SK-N-SH (cell line): ENCODE results near the gene TMEM234. TPM values are rescaled to one million over a fixed set of nuclear protein-coding genes. Genes with fewer than 3 reads are reported as not detected.

Experiments
- CTCF ChIA-PET: fragments of 300-600, 350-600 bp; formaldehyde crosslinking; extraction: SDS; loops from one replicate; lab custom pipeline; 2021; lab: Yijun Ruan, JAX
- POLR2A ChIA-PET: fragments of 350-600 bp; sonication (Branson Sonifier 250); formaldehyde crosslinking; extraction: SDS; loops from one replicate; lab custom pipeline; 2020; ENCODE audit warnings: antibody characterized with exemption, inconsistent platforms; lab: Yijun Ruan, JAX
- DNase-seq: peaks from one replicate; pipeline ENCODE4 v3.0.0; 2012
- H2AFZ ChIP-seq: fragments of 200-600 bp; sonication (generic); 2 replicates; pipeline ENCODE4 v1.8.1; 2016; ENCODE audit warnings: antibody characterized with exemption, mild to moderate bottlenecking, low read depth
- H3F3A ChIP-seq: fragments of 200-600 bp; sonication (generic); replicated peaks from 2 replicates; pipeline ENCODE3; 2016; ENCODE audit warnings: antibody characterized with exemption, mild to moderate bottlenecking; ENCODE audit not compliant: insufficient read depth
- H3K27ac ChIP-seq, 2 experiments: fragments of 200-500 bp in 1 of 2; fragments of 200-600 bp in 1 of 2; sonication (Bioruptor generic) in 1 of 2; sonication (generic), shearing (Covaris generic) in 1 of 2; 2 replicates each; pipeline versions ENCODE4 v1.5.1 to v1.6.1; 2014 to 2016; ENCODE audit warnings: low read depth in 2 of 2, inconsistent platforms in 1 of 2, low read length in 1 of 2, mild to moderate bottlenecking in 1 of 2, mixed read lengths in 1 of 2
- H3K27me3 ChIP-seq: fragments of 200-600 bp; sonication (generic), shearing (Covaris generic); 2 replicates; pipeline ENCODE4 v1.6.1; 2016; ENCODE audit warnings: mixed run types; ENCODE audit not compliant: insufficient read depth
- H3K36me3 ChIP-seq, 2 experiments: fragments of 200-500 bp in 1 of 2; fragments of 200-600 bp in 1 of 2; sonication (Bioruptor generic) in 1 of 2; sonication (generic) in 1 of 2; replicated peaks in 1 of 2; 2 replicates each; pipeline versions ENCODE3 to v1.5.1; 2014 to 2016; ENCODE audit warnings: low read length in 1 of 2, mild to moderate bottlenecking in 1 of 2; ENCODE audit not compliant: insufficient read depth in 2 of 2, control insufficient read depth in 1 of 2
- H3K4me1 ChIP-seq, 2 experiments: fragments of 200-500 bp in 1 of 2; fragments of 200-600 bp in 1 of 2; sonication (Bioruptor generic) in 1 of 2; sonication (generic), shearing (Covaris generic) in 1 of 2; 2 replicates each; pipeline versions ENCODE4 v1.5.1 to v1.6.1; 2014 to 2016; ENCODE audit warnings: low read depth in 1 of 2, low read length in 1 of 2, mixed run types in 1 of 2; ENCODE audit not compliant: insufficient read depth in 2 of 2, control insufficient read depth in 1 of 2
- H3K4me2 ChIP-seq: fragments of 200-600 bp; sonication (generic), shearing (Covaris generic); 2 replicates; pipeline ENCODE4 v1.6.1; 2017; ENCODE audit warnings: mixed run types
- H3K4me3 ChIP-seq, 2 experiments: fragments of 200-500 bp in 1 of 2; fragments of 200-600 bp in 1 of 2; sonication (Bioruptor generic) in 1 of 2; sonication (generic), shearing (Covaris generic) in 1 of 2; 2 replicates each; pipeline versions ENCODE4 v1.5.1 to v1.8.1; 2014 to 2016; ENCODE audit warnings: low read depth in 2 of 2, inconsistent platforms in 1 of 2, low read length in 1 of 2, mild to moderate bottlenecking in 1 of 2, mixed read lengths in 1 of 2, moderate library complexity in 1 of 2
- H3K79me2 ChIP-seq: fragments of 200-600 bp; sonication (generic); 2 replicates; pipeline ENCODE4 v1.8.1; 2017; ENCODE audit warnings: mild to moderate bottlenecking; ENCODE audit not compliant: insufficient read depth
- H3K9ac ChIP-seq: fragments of 200-600 bp; sonication (generic); 2 replicates; pipeline ENCODE4 v1.6.1; 2017; ENCODE audit warnings: mixed run types
- H3K9me2 ChIP-seq: fragments of 200-600 bp; sonication (generic); 2 replicates; pipeline ENCODE4 v1.6.1; 2017; ENCODE audit warnings: mixed run types
- H3K9me3 ChIP-seq: fragments of 200-600 bp; sonication (generic); 2 replicates; pipeline ENCODE4 v1.6.1; 2017; ENCODE audit warnings: mixed run types, mild to moderate bottlenecking, moderate library complexity
- H4K20me1 ChIP-seq: fragments of 200-600 bp; sonication (generic); 2 replicates; pipeline ENCODE4 v1.6.1; 2017; ENCODE audit warnings: mild to moderate bottlenecking, mixed run types; ENCODE audit not compliant: insufficient read depth
- CHD2 ChIP-seq: fragments of 150-350 bp; IDR thresholded peaks from 2 replicates; pipeline ENCODE4 v1.6.1; 2018; ENCODE audit warnings: low read length; ENCODE audit not compliant: partially characterized antibody
- CTCF ChIP-seq: fragments of 200-600 bp; sonication (generic); IDR thresholded peaks from 2 replicates; pipeline ENCODE4 v1.6.1; 2017; ENCODE audit warnings: antibody characterized with exemption, mild to moderate bottlenecking, moderate library complexity
- FOSL2 ChIP-seq: IDR thresholded peaks from 2 replicates; pipeline ENCODE4 v1.4.0; 2012; ENCODE audit warnings: low read depth, mild to moderate bottlenecking, moderate library complexity, borderline replicate concordance
- FOXJ3 ChIP-seq: sonication (generic); formaldehyde crosslinking; IDR thresholded peaks from 2 replicates; pipeline ENCODE4 v1.5.1; 2020; ENCODE audit warnings: mild to moderate bottlenecking, missing genetic modification reagents
- FOXM1 ChIP-seq: IDR thresholded peaks from 2 replicates; pipeline ENCODE4 v1.4.0; 2012; ENCODE audit warnings: low read depth, mild to moderate bottlenecking
- GABPA ChIP-seq: IDR thresholded peaks from 2 replicates; pipeline ENCODE4 v1.4.0; 2012; ENCODE audit warnings: low read depth, mild to moderate bottlenecking
- MAX ChIP-seq: IDR thresholded peaks from 2 replicates; pipeline ENCODE4 v1.4.0; 2012; ENCODE audit warnings: low read depth
- MEF2A ChIP-seq: IDR thresholded peaks from 2 replicates; pipeline ENCODE4 v1.4.0; 2012; ENCODE audit warnings: low read depth, borderline replicate concordance
- PBX3 ChIP-seq: IDR thresholded peaks from 2 replicates; pipeline ENCODE4; 2012
- POLR2AphosphoS5 ChIP-seq: IDR thresholded peaks from 2 replicates; pipeline ENCODE4 v1.6.1; 2012; ENCODE audit warnings: low read depth, low read length
- RAD21 ChIP-seq: IDR thresholded peaks from 2 replicates; pipeline ENCODE4 v1.6.1; 2012; ENCODE audit warnings: mild to moderate bottlenecking, low read length
- RCOR1 ChIP-seq: fragments of 150-350 bp; IDR thresholded peaks from 2 replicates; pipeline ENCODE4 v1.6.1; 2017; ENCODE audit warnings: antibody characterized with exemption, low read length
- REST ChIP-seq: IDR thresholded peaks from 2 replicates; pipeline ENCODE4 v1.6.1; 2012; ENCODE audit warnings: mild to moderate bottlenecking, low read depth, low read length, moderate library complexity
- RXRA ChIP-seq: IDR thresholded peaks from 2 replicates; pipeline ENCODE4 v1.4.0; 2012; ENCODE audit warnings: low read depth, mild to moderate bottlenecking, borderline replicate concordance
- TAF1 ChIP-seq: IDR thresholded peaks from 2 replicates; pipeline ENCODE4 v1.6.1; 2012; ENCODE audit warnings: low read depth, mild to moderate bottlenecking, low read length, moderate library complexity, borderline replicate concordance
- TCF12 ChIP-seq: IDR thresholded peaks from 2 replicates; pipeline ENCODE4 v1.4.0; 2012
- TEAD4 ChIP-seq: IDR thresholded peaks from 2 replicates; pipeline ENCODE4 v1.4.0; 2012; ENCODE audit warnings: mild to moderate bottlenecking, borderline replicate concordance; ENCODE audit not compliant: insufficient read depth
- USF1 ChIP-seq: IDR thresholded peaks from 2 replicates; pipeline ENCODE4 v1.4.0; 2012; ENCODE audit warnings: low read depth, borderline replicate concordance
- YY1 ChIP-seq: IDR thresholded peaks from 2 replicates; pipeline ENCODE4 v1.4.0; 2012; ENCODE audit warnings: low read depth, mild to moderate bottlenecking
- WGBS: methylation state at CpG from one replicate; pipeline ENCODE4 v1.1.6; 2017; ENCODE audit warnings: low lambda C conversion rate; 5-methylcytosine and 5-hydroxymethylcytosine counted together
- polyA plus RNA-seq, 3 experiments: library from polyadenylated mRNA; depleted of rRNA; stranded (reverse); fragments of >200 nt; gene quantifications; 2 replicates each; pipeline ENCODE4 v1.2.3, GENCODE V29; 2012

The TMEM234 gene
- polyA plus RNA-seq, 1 of the 3 experiments (the other 2 are of a cell fraction), result 31.9 TPM

- ChIA-PET POLR2A (no interaction called here), CTCF (no interaction called here)
- H3F3A ChIP-seq, result no peaks in the 10 kb centered on the region
- WGBS, result 92% methylated on average over 9 of the region's 9 CpGs
- H4K20me1 ChIP-seq, result peaks cover 29% of the 10 kb centered on the region
- H3K9ac ChIP-seq, result no peak overlapping the region
- no peak overlapping the region for H3K4me3 ChIP-seq
- peaks cover 68 to 78% of the 10 kb centered on the region in 2 experiments for H3K36me3 ChIP-seq
- no peaks in the 10 kb centered on the region for H3K9me3 ChIP-seq
- H3K9me2 ChIP-seq, result no peaks in the 10 kb centered on the region
- H3K4me1 ChIP-seq, result peaks cover 4 to 5% of the 10 kb centered on the region in 2 experiments; a peak in 2 of 4 replicates
- no peak overlapping the region for H3K27ac ChIP-seq
- peaks cover 59% of the 10 kb centered on the region for H3K79me2 ChIP-seq
- DNase-seq, result no peak
- H3K27me3 ChIP-seq, result no peaks in the 10 kb centered on the region
- no peak overlapping the region for H2AFZ ChIP-seq
- TF ChIP-seq REST (no peak), TCF12 (no peak), FOSL2 (no peak), USF1 (no peak), RCOR1 (no peak), RAD21 (no peak), RXRA (no peak), FOXM1 (no peak), CHD2 (no peak), TAF1 (no peak), PBX3 (no peak), POLR2AphosphoS5 (no peak), FOXJ3 (CRISPR knock-in tag) (no peak), MEF2A (no peak), TEAD4 (no peak), GABPA (no peak), CTCF (no peak), YY1 (no peak), MAX (no peak)
- H3K4me2 ChIP-seq, result no peak overlapping the region
These were observed 34.3 kb downstream of the TMEM234 start for GRCh38 chr1:32187850-32188249.
